HG03439 (cell line): Measurements from ENCODE around the gene RALGAPB.
"Not testable (repeated sequence)": the region's sequence is repeated elsewhere in the genome, so short reads cannot be mapped to it uniquely, and the experiment has no call there.

Source experiments
- ATAC-seq: cut with Tn5 transposase; IDR thresholded peaks from one replicate; pipeline ENCODE4 v1.9.1; 2021; ENCODE audit warnings: mild to moderate bottlenecking, moderate library complexity; ENCODE audit not compliant: unreplicated experiment

The RALGAPB gene

GRCh38 chr20:38485041-38485440 lies 12.4 kb downstream of the RALGAPB start:
- ATAC-seq, result no peak

- no peak for ATAC-seq
Measured at GRCh38 chr20:38489181-38489580, 16.5 kb downstream of the RALGAPB start.

- ATAC-seq, result no peak
Measured at GRCh38 chr20:38497246-38497935, 24.7 kb downstream of the RALGAPB start.

- no peak for ATAC-seq
Measured at GRCh38 chr20:38498909-38499308, 26.3 kb downstream of the RALGAPB start.

- no peak for ATAC-seq
Measured at GRCh38 chr20:38499366-38499765, 26.7 kb downstream of the RALGAPB start.

- ATAC-seq, result no peak
Measured at GRCh38 chr20:38501858-38502436, 29.3 kb downstream of the RALGAPB start.

GRCh38 chr20:38504368-38505090 lies 31.9 kb downstream of the RALGAPB start:
- ATAC-seq, result no peak

GRCh38 chr20:38505091-38505455 lies 32.4 kb downstream of the RALGAPB start:
- ATAC-seq, result no peak

- not testable (repeated sequence) for ATAC-seq
Measured at GRCh38 chr20:38511726-38512125, 39.1 kb downstream of the RALGAPB start.

- no peak for ATAC-seq
Measured at GRCh38 chr20:38514185-38514584, 41.5 kb downstream of the RALGAPB start.

- ATAC-seq, result no peak
Measured at GRCh38 chr20:38514947-38515346, 42.3 kb downstream of the RALGAPB start.

- ATAC-seq, result no peak
Measured at GRCh38 chr20:38515631-38516030, 43.0 kb downstream of the RALGAPB start.

GRCh38 chr20:38519426-38519825 lies 46.8 kb downstream of the RALGAPB start:
- no peak for ATAC-seq

GRCh38 chr20:38520261-38520660 lies 47.6 kb downstream of the RALGAPB start:
- no peak for ATAC-seq

- ATAC-seq, result no peak
Measured at GRCh38 chr20:38523697-38524096, 51.1 kb downstream of the RALGAPB start.

GRCh38 chr20:38528167-38528566 lies 55.5 kb downstream of the RALGAPB start:
- no peak for ATAC-seq

- no peak for ATAC-seq
Measured at GRCh38 chr20:38531021-38531420, 58.4 kb downstream of the RALGAPB start.

GRCh38 chr20:38534756-38535155 lies 62.1 kb downstream of the RALGAPB start:
- no peak for ATAC-seq

GRCh38 chr20:38536310-38536709 lies 63.7 kb downstream of the RALGAPB start:
- ATAC-seq, result no peak

GRCh38 chr20:38537176-38537575 lies 64.5 kb downstream of the RALGAPB start:
- no peak for ATAC-seq

- no peak for ATAC-seq
Measured at GRCh38 chr20:38538789-38539188, 66.1 kb downstream of the RALGAPB start.
